ENCODE measurements around the gene RPS14. TPM values are rescaled to one million over a fixed set of nuclear protein-coding genes. Genes with fewer than 3 reads are reported as not detected.

Gene RPS14
- polyA plus RNA-seq, 1 of the 3 experiments (the other 2 are of a cell fraction), result 10,227 TPM

GRCh38 chr5:150406723-150407095, 42.8 kb downstream of the RPS14 start:
- Histone ChIP-seq H3K4me3 (ENCODE audit: low read depth in 2 of 2, low read length in 1 of 2) (no peak overlapping the region), H3K27ac (ENCODE audit: low read depth in 2 of 2, low read length in 1 of 2) (no peak overlapping the region), H4K20me1 (ENCODE audit: insufficient read depth) (no peaks in the 10 kb centered on the region), H3K4me1 (ENCODE audit: control insufficient read depth in 1 of 2, insufficient read depth in 2 of 2, low read depth in 1 of 2, low read length in 1 of 2) (peaks cover 4 to 8% of the 10 kb centered on the region in 2 experiments; a peak in 3 of 4 replicates), H3K27me3 (ENCODE audit: insufficient read depth) (no peaks in the 10 kb centered on the region), H3K9me3 (no peaks in the 10 kb centered on the region), H3K36me3 (replicated peaks in 1 of 2; ENCODE audit: control insufficient read depth in 1 of 2, insufficient read depth in 2 of 2, low read length in 1 of 2) (peaks cover 0 to 4% of the 10 kb centered on the region in 2 experiments), H3K4me2 (no peak overlapping the region), H2AFZ (ENCODE audit: low read depth) (no peak overlapping the region), H3K79me2 (ENCODE audit: insufficient read depth) (no peaks in the 10 kb centered on the region), H3K9me2 (no peaks in the 10 kb centered on the region), H3K9ac (no peak overlapping the region), H3F3A (replicated peaks; ENCODE audit: insufficient read depth) (peaks cover 10% of the 10 kb centered on the region)
- 87% methylated on average over 8 of the region's 10 CpGs for WGBS (ENCODE audit: low lambda C conversion rate)
- ChIA-PET CTCF (interaction anchor here (1.4 to 2.3 kb wide), 2 partner anchors 16 to 29 kb away, joined by 3 to 11 read pairs; no protein-coding TSS in a partner anchor), POLR2A (interaction anchor here (0.6 kb wide), 1 partner anchor 52 kb away, joined by 5 read pairs; no protein-coding TSS in a partner anchor)
- no peak for DNase-seq
- no peak for TF ChIP-seq RFX5 (IDR thresholded peaks at IDR 0.05; ENCODE audit: low read length)
- TF ChIP-seq MXI1 (IDR thresholded peaks at IDR 0.05; ENCODE audit: low read depth, low read length), result no peak
- TF ChIP-seq RCOR1 (IDR thresholded peaks at IDR 0.05; ENCODE audit: low read length), result no peak
- no peak for TF ChIP-seq PBX3 (IDR thresholded peaks at IDR 0.05)
- TF ChIP-seq REST (IDR thresholded peaks at IDR 0.05; ENCODE audit: low read depth, low read length), result no peak
- TF ChIP-seq NFIC (IDR thresholded peaks at IDR 0.05; ENCODE audit: borderline replicate concordance), result no peak
- TF ChIP-seq YY1 (IDR thresholded peaks at IDR 0.05; ENCODE audit: low read depth), result no peak
- no peak for TF ChIP-seq RAD21 (IDR thresholded peaks at IDR 0.05; ENCODE audit: low read length)
- TF ChIP-seq FOXJ3 (CRISPR knock-in tag; IDR thresholded peaks at IDR 0.05), result no peak
- TF ChIP-seq USF1 (IDR thresholded peaks at IDR 0.05; ENCODE audit: borderline replicate concordance, low read depth), result no peak
- no peak for TF ChIP-seq IRF3 (IDR thresholded peaks at IDR 0.05; ENCODE audit: low read depth, low read length)
- TF ChIP-seq FOXM1 (IDR thresholded peaks at IDR 0.05; ENCODE audit: low read depth), result no peak
- no peak for TF ChIP-seq NRF1 (IDR thresholded peaks at IDR 0.05; ENCODE audit: low read depth, low read length)
- TF ChIP-seq JUND (IDR thresholded peaks at IDR 0.05), result no peak
- no peak for TF ChIP-seq SMC3 (IDR thresholded peaks at IDR 0.05; ENCODE audit: low read depth, low read length)
- TF ChIP-seq ZBTB33 (IDR thresholded peaks at IDR 0.05; ENCODE audit: borderline replicate concordance, low read depth), result no peak
- no peak for TF ChIP-seq RXRA (IDR thresholded peaks at IDR 0.05; ENCODE audit: borderline replicate concordance, low read depth)

All from SK-N-SH (cell line).